H1 (cell line): ENCODE measurements around the gene ANKS1A. TPM values are rescaled to one million over a fixed set of nuclear protein-coding genes. Genes with fewer than 3 reads are reported as not detected.

Experiments used
- CBX8 ChIP-seq: fragments of 300-800, 300-1000 bp; sonication (generic); IDR thresholded peaks from 2 replicates; pipeline ENCODE4 v1.7.1; 2016; ENCODE audit warnings: low read depth, low read length, borderline replicate concordance
- PHF8 ChIP-seq: fragments of 200-600 bp; sonication (generic); conservative IDR thresholded peaks from 2 replicates; pipeline ENCODE4 v1.7.1; 2012; ENCODE audit warnings: low read depth, mild to moderate bottlenecking, inconsistent platforms, low read length, moderate library complexity
- RAD21 ChIP-seq, 2 experiments: IDR thresholded peaks in 1 of 2; conservative IDR thresholded peaks in 1 of 2; 2 replicates each; pipeline ENCODE4 v1.6.1; 2011; ENCODE audit warnings: low read depth in 2 of 2, low read length in 2 of 2, improper control_type of control experiment in 1 of 2, inconsistent platforms in 1 of 2, mild to moderate bottlenecking in 1 of 2, moderate library complexity in 1 of 2
- SUZ12 ChIP-seq: fragments of 200-600 bp; sonication (generic); IDR thresholded peaks from 2 replicates; pipeline ENCODE4 v1.6.1; 2012; ENCODE audit warnings: mild to moderate bottlenecking, inconsistent platforms, low read length, moderate library complexity, mixed read lengths
- TCF12 ChIP-seq: IDR thresholded peaks from 2 replicates; pipeline ENCODE4 v1.6.1; 2011; ENCODE audit warnings: low read depth, mild to moderate bottlenecking, low read length
- polyA plus RNA-seq, 7 experiments: library from polyadenylated mRNA; depleted of rRNA in 3 of 7; stranded (reverse) in 5 of 7; unstranded in 2 of 7; fragments of >200 nt in 5 of 7; fragments of 200-250 nt in 2 of 7; gene quantifications; 1 replicate in 5 of 7; 2 replicates in 1 of 7; 4 replicates in 1 of 7; pipeline versions ENCODE4 v1.2.1 to v1.2.3, GENCODE V29; 2011 to 2013; ENCODE audit warnings: missing spikeins in 2 of 7, mixed read lengths in 2 of 7
- total RNA-seq: library from RNA; stranded (reverse); fragmentation: NEBNext Ultra II Directional; extraction: Animal tissue kit (Norgen Biotek cat#: 25700); gene quantifications from 2 replicates; pipeline ENCODE4 v1.2.1, GENCODE V29; 2021

Gene ANKS1A
- total and polyA plus RNA-seq, 2 of the 8 experiments (the other 6 are each of a cell fraction or from before 2014, with no cell fraction given): 9.8 to 30.9 TPM

DNA sequence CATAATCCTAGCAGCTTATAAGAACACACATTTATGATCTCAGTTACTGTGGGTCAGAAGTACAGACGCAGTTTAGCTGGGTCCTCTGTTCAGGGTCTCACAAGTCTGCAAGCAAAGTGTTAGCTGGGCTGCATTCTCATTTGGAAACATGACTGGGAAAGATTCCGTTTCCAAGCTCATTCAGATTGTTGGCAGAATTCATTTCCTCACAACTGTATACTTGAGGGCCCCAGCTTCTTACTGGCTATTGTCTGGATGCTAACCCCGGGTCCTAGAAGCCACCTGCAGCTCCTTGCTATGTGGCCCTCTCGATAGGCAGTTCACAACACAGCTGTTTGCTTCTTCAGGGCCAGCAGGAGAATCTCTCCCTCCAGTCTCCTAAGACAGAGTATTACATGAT is 239.0 kb downstream of the ANKS1A start (continued):
- no peak for TF ChIP-seq SUZ12
- no peak for TF ChIP-seq CBX8
- no peak for TF ChIP-seq TCF12
- no peak for TF ChIP-seq PHF8
- TF ChIP-seq RAD21 (IDR thresholded peaks at IDR 0.05 in 1 of 2, conservative IDR thresholded peaks at IDR 0.05 in 1 of 2; ENCODE audit: low read depth in 2 of 2, low read length in 2 of 2): no peak
